NCI-H2081 treated with DMSO at 0.1 percent for 48 hours (cell line): Measurements from ENCODE around the gene TTC21B.
"Not testable (repeated sequence)": the region's sequence is repeated elsewhere in the genome, so short reads cannot be mapped to it uniquely, and the experiment has no call there.

Experiments used
- DNase-seq: peaks from one replicate; lab custom pipeline; 2025; lab: John Stamatoyannopoulos, UW

The TTC21B gene

DNA sequence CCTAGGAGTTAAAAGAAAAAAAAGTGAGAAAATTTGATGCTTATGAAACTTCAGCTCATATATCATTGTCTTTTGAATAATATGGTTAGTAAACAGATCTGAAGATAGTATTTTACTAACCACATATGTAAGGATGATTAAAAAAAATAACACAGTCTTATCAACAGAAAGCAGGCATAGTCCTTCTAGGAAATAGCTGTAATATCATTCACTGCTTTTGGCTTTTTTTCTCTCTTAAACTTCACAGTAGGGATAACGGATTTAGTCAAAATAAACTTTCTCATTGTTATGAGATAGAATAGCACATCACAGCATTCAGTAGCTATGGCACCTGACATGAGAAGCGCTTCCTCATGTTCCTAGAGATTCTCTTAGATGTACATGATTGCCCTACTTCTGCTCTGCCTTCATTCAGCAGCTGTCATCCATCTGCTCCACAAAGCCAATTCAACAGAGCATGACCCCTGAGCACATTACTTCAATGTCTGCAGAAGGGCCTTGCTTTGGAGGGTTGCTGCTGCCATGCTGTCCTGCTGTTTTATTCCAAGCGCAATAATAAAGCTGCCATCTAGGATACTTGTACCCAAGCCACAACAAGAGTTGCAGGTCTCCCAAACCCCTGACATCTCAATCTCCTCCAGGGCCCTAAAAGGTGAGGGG is 67.0 kb downstream of the TTC21B start:
- no peak for DNase-seq

GRCh38 chr2:165877565-165878550 is 75.7 kb downstream of the TTC21B start:
- DNase-seq: no peak

GRCh38 chr2:165876712-165877111 is 76.9 kb downstream of the TTC21B start:
- no peak for DNase-seq

- no peak for DNase-seq
Observed at GRCh38 chr2:165876269-165876668, 77.3 kb downstream of the TTC21B start.

- DNase-seq: peak; percentile 80
Observed at GRCh38 chr2:165874445-165875039, 79.0 kb downstream of the TTC21B start.

GRCh38 chr2:165872101-165872791 is 81.3 kb downstream of the TTC21B start:
- DNase-seq: no peak

DNA sequence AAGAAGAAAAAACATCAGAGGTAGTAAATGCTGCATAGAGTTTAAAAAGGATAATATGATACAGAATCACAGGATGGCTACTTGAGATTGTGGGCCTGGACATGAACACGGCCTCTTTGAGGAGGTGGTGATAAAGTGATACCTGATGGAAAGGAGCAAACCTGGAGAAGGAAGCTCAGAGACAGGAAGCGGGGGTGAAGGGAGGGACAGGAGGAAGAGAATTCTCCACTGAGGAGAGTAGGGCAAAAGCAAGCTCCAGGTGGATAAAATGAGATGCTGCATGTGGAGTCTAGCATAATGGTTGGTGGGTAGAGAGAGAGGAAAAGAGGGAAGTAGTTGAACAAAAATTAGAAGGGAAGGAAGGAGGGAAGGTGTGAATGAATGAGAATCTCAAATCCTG is 82.6 kb downstream of the TTC21B start:
- DNase-seq: no peak

DNA sequence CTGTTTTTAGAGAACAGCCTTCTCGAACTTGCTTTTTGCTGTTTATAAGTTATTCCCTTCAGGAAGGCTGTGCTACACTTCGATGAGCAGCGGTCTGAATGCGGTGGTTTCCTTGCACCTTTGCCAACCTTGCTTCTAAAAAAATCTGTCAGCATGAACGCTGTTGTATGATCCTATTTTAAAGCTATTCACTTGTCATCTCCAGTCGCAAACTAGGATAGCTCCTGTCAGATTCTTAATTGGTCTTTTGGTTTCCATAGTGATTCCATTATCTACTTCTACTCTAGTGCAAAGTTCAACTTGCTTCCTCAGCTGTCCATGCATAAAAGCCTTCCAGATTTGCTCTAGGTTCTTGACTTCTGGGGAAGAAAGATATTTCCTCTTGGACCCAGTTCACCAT is 83.2 kb downstream of the TTC21B start:
- no peak for DNase-seq

DNA sequence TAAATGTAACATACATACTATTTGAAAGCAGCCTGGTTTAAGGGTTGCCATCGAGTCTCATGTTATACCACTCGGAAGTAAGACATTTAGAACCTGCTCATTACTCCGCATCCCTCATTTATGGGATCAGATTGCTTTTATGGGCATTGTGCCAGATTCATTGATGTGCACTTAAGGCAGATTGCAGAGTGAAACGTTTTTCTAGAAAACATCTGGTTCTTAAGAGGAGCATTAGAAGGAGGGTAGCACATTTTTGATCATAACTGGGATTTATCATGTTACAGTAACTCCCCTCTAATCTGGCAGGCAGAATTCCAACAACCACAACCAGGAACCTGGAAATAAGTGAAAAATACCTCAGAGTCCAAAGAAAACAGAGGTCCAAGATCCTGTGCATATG is 85.4 kb downstream of the TTC21B start:
- DNase-seq: no peak

DNA sequence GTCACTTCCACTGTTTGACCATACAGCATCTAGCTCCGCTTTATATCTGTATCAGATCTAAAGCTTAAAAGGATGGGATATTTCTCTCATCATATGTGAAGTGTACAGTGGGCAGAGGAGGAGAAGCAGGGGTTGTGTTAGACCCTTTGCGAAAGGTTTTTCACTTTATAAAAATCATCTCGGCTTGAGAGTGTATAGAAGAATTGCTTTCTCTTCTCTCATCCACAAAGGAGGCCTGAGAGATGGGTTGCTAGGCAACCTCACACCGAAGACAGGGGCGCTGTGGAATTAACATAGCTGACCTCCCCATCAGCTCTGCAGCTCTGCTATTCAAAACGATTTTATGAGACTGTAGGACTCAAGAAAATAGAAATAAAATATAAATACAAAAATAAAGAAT is 89.3 kb downstream of the TTC21B start:
- DNase-seq: no peak

DNA sequence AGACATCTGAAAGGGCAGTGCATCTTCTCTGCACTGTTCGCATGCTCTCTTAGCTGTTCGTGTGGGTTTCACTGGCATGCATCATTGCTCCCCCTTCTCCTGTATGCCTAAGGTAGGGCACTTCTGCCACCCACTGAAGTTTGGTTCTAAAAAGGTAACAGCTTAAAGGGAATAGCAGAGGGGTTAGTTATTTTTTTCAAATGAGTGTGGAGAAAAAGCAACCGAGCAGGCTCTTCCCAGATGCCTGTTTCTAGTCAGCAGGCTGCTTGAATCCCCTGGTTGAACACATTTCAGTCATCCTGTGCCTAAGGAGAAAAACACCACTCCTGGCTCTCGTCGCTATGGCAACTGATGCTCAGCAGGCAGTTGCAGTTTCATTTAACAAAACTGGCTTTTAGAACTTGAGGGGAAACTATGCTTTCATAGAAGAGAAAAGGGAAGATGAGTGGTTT is 89.7 kb downstream of the TTC21B start:
- DNase-seq: no peak

- not testable (repeated sequence) for DNase-seq
Observed at GRCh38 chr2:165861083-165861482, 92.5 kb downstream of the TTC21B start.

DNA sequence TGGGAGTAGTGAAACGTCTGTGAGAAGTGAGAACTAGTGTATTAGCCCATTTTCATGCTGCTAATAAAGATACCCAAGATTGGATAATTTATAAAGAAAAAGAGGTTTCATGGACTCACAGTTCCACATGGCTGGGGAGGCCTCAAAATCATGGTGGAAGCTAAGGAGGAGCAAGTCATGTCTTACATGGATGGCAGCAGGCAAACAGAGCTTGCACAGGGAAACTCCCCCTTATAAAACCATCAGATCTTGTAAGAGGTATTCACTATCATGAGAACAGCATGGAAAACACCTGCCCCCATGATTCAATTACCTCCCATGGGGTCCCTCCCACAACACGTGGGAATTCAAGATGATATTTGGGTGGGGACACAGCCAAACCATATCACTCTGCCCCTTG is 93.9 kb downstream of the TTC21B start:
- not testable (repeated sequence) for DNase-seq

DNA sequence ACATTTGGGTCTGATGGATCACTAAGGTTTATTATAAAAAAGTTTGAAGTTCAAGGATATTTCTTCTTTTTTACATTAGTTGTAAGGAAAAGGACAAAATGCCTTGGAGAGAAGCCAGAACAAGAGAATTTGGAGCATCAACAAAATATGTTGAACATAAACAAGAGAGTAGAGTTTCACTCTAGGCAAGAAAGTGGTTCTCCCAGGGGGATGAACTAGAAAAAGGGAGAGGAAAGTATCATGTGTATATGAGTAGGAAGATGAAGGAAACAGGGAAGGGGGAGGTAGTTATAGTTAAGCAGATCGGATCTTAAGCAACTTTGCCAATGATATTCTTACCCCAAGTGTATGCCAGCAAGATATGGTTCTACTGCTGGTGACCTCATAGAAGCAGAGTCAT is 95.7 kb downstream of the TTC21B start:
- no peak for DNase-seq

DNA sequence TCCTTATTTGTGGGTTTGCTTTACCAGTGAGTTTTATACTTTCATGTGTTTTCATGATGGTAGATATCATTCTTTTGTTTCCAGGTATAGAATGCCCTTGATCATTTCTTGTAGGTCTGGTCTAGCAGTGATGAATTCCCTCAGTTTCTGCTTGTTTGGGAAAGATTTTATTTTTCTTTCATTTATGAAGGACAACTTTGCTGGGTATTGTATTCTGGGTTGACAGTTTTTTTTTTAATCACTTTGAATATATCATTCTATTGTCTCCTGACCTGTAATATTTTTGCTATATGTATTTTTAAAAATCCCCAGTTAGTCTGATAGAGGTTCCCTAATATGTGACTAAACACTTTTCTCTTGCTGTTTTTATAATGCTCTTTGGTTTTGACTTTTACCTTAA is 101.2 kb downstream of the TTC21B start:
- DNase-seq: no peak

- DNase-seq: no peak
Observed at GRCh38 chr2:165847001-165847400, 106.6 kb downstream of the TTC21B start.

- DNase-seq: no peak
Observed at GRCh38 chr2:165846056-165846455, 107.5 kb downstream of the TTC21B start.

DNA sequence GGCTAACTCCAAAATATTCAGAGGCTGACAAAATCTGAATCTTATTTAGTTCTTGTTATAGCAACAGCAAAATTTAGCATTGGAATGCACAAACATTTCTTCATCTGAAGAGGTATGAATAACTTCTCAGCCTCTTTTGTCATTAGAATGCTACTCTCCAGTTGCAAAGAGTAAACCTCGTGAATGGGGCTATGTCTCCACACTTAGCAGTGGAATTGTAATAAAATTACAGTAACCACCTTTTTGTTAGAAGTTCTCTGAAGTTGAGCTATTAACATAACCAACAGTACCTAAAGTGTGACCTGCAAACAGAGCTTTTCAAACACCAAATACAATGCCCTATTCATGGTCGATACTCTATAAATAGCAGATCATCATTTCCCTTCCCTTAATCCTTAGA is 109.4 kb downstream of the TTC21B start:
- no peak for DNase-seq

DNA sequence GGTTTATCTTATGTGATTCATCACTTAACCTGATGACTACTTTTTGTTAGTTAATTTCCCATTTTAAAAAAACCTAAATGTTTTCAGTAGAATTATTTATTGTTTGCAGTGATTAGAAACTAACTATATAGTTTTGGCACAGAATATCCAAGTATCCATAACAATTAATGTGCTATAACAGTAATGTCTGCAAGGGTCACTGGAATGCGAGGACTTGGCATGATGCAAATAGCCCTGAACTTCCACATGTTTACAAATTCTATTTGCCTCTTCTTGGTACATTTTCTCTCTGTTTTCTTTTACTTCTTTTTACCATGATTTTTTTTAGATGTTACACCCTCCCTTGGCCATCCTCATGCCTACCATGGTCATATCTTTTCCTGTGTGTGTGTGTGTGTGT is 110.2 kb downstream of the TTC21B start:
- DNase-seq: no peak

GRCh38 chr2:165840333-165840958 is 113.1 kb downstream of the TTC21B start:
- DNase-seq: no peak

- DNase-seq: no peak
Observed at GRCh38 chr2:165839610-165840009, 114.0 kb downstream of the TTC21B start.

- DNase-seq: no peak
Observed at GRCh38 chr2:165837122-165837521, 116.5 kb downstream of the TTC21B start.
